ENCODE data around the gene UNC5C. TPM values are rescaled to one million over a fixed set of nuclear protein-coding genes. Genes with fewer than 3 reads are reported as not detected.

UNC5C gene
- total and polyA plus RNA-seq, 10 of the 15 experiments (the other 5 are each of a cell fraction or from before 2014, with no cell fraction given), result 0.02 to 2.0 (median 0.15) TPM; not detected in 1

DNA sequence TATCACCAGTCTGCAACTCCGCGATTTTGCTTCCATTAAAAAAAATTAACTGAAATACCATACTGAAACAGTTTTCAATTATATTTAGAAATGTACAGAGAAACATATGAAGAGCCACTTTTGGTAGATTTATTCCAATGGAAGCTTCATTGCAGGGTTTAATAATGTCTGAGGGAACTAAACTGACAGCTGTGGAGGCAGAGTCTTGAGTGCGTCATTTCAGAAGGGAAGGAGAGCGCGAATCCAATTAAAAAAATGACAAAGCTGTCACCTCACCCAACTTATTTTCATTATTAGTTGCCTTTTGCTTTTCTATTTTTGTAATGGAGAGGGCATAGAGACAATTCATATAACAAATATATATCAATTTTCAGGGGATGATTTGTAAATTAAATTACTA, 104.0 kb downstream of the UNC5C start (continued):
- TF ChIP-seq, protein P1, sequence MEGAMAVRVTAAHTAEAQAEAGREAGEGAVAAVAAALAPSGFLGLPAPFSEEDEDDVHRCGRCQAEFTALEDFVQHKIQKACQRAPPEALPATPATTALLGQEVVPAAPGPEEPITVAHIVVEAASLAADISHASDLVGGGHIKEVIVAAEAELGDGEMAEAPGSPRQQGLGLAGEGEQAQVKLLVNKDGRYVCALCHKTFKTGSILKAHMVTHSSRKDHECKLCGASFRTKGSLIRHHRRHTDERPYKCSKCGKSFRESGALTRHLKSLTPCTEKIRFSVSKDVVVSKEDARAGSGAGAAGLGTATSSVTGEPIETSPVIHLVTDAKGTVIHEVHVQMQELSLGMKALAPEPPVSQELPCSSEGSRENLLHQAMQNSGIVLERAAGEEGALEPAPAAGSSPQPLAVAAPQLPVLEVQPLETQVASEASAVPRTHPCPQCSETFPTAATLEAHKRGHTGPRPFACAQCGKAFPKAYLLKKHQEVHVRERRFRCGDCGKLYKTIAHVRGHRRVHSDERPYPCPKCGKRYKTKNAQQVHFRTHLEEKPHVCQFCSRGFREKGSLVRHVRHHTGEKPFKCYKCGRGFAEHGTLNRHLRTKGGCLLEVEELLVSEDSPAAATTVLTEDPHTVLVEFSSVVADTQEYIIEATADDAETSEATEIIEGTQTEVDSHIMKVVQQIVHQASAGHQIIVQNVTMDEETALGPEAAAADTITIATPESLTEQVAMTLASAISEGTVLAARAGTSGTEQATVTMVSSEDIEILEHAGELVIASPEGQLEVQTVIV (IDR thresholded peaks at IDR 0.05; ENCODE audit: borderline replicate concordance, partially characterized antibody), result no peak
- no peak for TF ChIP-seq SREBF1 (IDR thresholded peaks at IDR 0.05; ENCODE audit: low read length)

DNA sequence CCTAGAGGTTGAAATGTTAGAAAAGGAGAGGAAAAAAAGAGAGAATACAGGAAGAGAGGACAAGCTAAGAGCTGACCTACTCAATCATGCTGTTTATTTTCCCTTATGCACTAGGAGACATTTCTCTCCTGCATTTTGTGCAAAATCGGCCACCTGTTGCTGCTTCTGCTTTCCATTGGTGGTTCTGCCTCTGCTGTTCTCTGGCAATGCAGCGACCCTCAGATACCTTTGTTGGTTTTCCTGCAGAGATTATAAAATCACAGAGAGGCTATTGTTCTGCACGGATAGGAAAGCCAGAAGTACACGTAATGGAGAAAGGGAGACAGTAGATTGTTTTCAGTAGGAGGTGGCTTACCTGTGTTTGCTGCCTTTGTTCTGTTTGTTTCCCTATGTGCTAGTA, 108.9 kb downstream of the UNC5C start:
- Histone ChIP-seq H3K27me3 (replicated peaks in 1 of 2; ENCODE audit: control insufficient read depth in 2 of 2, insufficient read depth in 2 of 2, low read length in 1 of 2) (no peaks in the 10 kb centered on the region), H3K4me3 (no peak overlapping the region), H3K9me3 (replicated peaks; ENCODE audit: control insufficient read depth, insufficient read depth, low read length) (no peaks in the 10 kb centered on the region), H3K4me2 (ENCODE audit: control insufficient read depth, insufficient read depth) (no peak overlapping the region), H4K20me1 (ENCODE audit: control insufficient read depth, insufficient read depth) (no peaks in the 10 kb centered on the region), H3K79me2 (ENCODE audit: control insufficient read depth, insufficient read depth, low read length) (no peaks in the 10 kb centered on the region), H3K4me1 (ENCODE audit: control insufficient read depth, insufficient read depth, low read length) (no peaks in the 10 kb centered on the region), H2AFZ (ENCODE audit: control insufficient read depth, low read depth, low read length) (no peak overlapping the region), H3K9ac (ENCODE audit: control insufficient read depth, insufficient read depth, low read length) (no peak overlapping the region), H3K36me3 (ENCODE audit: control insufficient read depth in 2 of 2, insufficient read depth in 2 of 2, low read length in 1 of 2) (no peaks in the 10 kb centered on the region), H3K27ac (ENCODE audit: control insufficient read depth, insufficient read depth) (no peak overlapping the region)
- ChIA-PET POLR2A (no interaction called here), CTCF (no interaction called here), RAD21 (ENCODE audit: unreplicated experiment) (no interaction called here), SMC1A (ENCODE audit: uncharacterized antibody, unreplicated experiment) (no interaction called here)
- ATAC-seq, result no peak
- FAIRE-seq, result no peak
- intact Hi-C loops (cut with micrococcal nuclease; ENCODE audit: unreplicated experiment) (no loop called here), in situ Hi-C loops (cut with MboI) (no loop called here)
- WGBS (ENCODE audit: insufficient coverage, insufficient replicate concordance, low lambda C conversion rate, missing lambda C conversion rate), result 14% methylated on average over 4 of the region's 4 CpGs
- BruUV-seq (replicated peaks), result no TSS peak
- DNase-seq (ENCODE audit: low read depth, low spot score), result no peak
- TF ChIP-seq ZNF274 (IDR thresholded peaks at IDR 0.05; ENCODE audit: insufficient read depth, insufficient read length) (no peak), TARDBP (IDR thresholded peaks at IDR 0.05; ENCODE audit: borderline replicate concordance) (no peak), CEBPB (IDR thresholded peaks at IDR 0.05; ENCODE audit: borderline replicate concordance in 1 of 2, low read depth in 2 of 2, low read length in 2 of 2) (no peak), BMI1 (IDR thresholded peaks at IDR 0.05; ENCODE audit: borderline replicate concordance) (no peak), MEF2A (IDR thresholded peaks at IDR 0.05; ENCODE audit: insufficient read depth, low read depth, low read length) (no peak), RBBP5 (conservative IDR thresholded peaks at IDR 0.05) (no peak), SP1 (IDR thresholded peaks at IDR 0.05; ENCODE audit: low read depth, low read length) (no peak)
- TF ChIP-seq, protein P2, sequence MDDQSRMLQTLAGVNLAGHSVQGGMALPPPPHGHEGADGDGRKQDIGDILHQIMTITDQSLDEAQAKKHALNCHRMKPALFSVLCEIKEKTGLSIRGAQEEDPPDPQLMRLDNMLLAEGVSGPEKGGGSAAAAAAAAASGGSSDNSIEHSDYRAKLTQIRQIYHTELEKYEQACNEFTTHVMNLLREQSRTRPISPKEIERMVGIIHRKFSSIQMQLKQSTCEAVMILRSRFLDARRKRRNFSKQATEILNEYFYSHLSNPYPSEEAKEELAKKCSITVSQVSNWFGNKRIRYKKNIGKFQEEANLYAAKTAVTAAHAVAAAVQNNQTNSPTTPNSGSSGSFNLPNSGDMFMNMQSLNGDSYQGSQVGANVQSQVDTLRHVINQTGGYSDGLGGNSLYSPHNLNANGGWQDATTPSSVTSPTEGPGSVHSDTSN (IDR thresholded peaks at IDR 0.05; ENCODE audit: insufficient replicate concordance, low read depth, low read length), result no peak

Data from GM12878 (cell line).